H9 (cell line): Measurements from ENCODE around the gene METTL27. TPM values are rescaled to one million over a fixed set of nuclear protein-coding genes. Genes with fewer than 3 reads are reported as not detected.

ENCODE experiments used
- DNase-seq: peaks from one replicate; pipeline ENCODE4 v3.0.0-alpha.2; 2017
- H2AFZ ChIP-seq: one replicate; pipeline ENCODE4 v1.6.1; 2013; ENCODE audit warnings: mild to moderate bottlenecking, low read length, control low read depth, moderate library complexity
- H2AK5ac ChIP-seq: 2 replicates; pipeline ENCODE4 v1.6.1; 2013; ENCODE audit warnings: low read length, control low read depth, mixed read lengths; ENCODE audit not compliant: insufficient read length
- H2BK120ac ChIP-seq: one replicate; pipeline ENCODE4 v1.6.1; 2013; ENCODE audit warnings: low read depth, mild to moderate bottlenecking, low read length, control low read depth, inconsistent platforms; ENCODE audit not compliant: poor library complexity, severe bottlenecking
- H2BK12ac ChIP-seq: 2 replicates; pipeline ENCODE4 v1.6.1; 2013; ENCODE audit warnings: low read length, control low read depth, mixed read lengths, low read depth; ENCODE audit not compliant: insufficient read length
- H2BK15ac ChIP-seq: 2 replicates; pipeline ENCODE4 v1.6.1; 2013; ENCODE audit warnings: low read depth, low read length, control low read depth
- H2BK20ac ChIP-seq: one replicate; pipeline ENCODE4 v1.6.1; 2013; ENCODE audit warnings: low read depth, mild to moderate bottlenecking, low read length, control low read depth, inconsistent platforms; ENCODE audit not compliant: poor library complexity, severe bottlenecking
- H2BK5ac ChIP-seq: 2 replicates; pipeline ENCODE4 v1.6.1; 2013; ENCODE audit warnings: low read length, control low read depth, mixed read lengths; ENCODE audit not compliant: insufficient read length
- H3K14ac ChIP-seq: 2 replicates; pipeline ENCODE4 v1.6.1; 2013; ENCODE audit warnings: low read length, control low read depth; ENCODE audit not compliant: insufficient read depth
- H3K18ac ChIP-seq: 2 replicates; pipeline ENCODE4 v1.6.1; 2013; ENCODE audit warnings: low read depth, mild to moderate bottlenecking, mixed read lengths, low read length, control low read depth; ENCODE audit not compliant: insufficient read length
- H3K23ac ChIP-seq: 2 replicates; pipeline ENCODE4 v1.6.1; 2013; ENCODE audit warnings: low read length, control low read depth, mixed read lengths, low read depth; ENCODE audit not compliant: insufficient read length
- H3K23me2 ChIP-seq: 2 replicates; pipeline ENCODE4 v1.6.1; 2013; ENCODE audit warnings: low read depth, mild to moderate bottlenecking, mixed read lengths, low read length, control low read depth; ENCODE audit not compliant: insufficient read length, poor library complexity, severe bottlenecking
- H3K27ac ChIP-seq: 2 replicates; pipeline ENCODE4 v1.5.1; 2013; ENCODE audit warnings: low read length, control low read depth, mixed read lengths, low read depth; ENCODE audit not compliant: insufficient read length
- H3K27me3 ChIP-seq: 2 replicates; pipeline ENCODE4 v1.6.1; 2013; ENCODE audit warnings: low read length, control low read depth, inconsistent platforms; ENCODE audit not compliant: insufficient read depth
- H3K4ac ChIP-seq: 2 replicates; pipeline ENCODE4 v1.6.1; 2013; ENCODE audit warnings: low read depth, mild to moderate bottlenecking, control low read depth, inconsistent platforms, low read length, moderate library complexity
- H3K4me1 ChIP-seq: 2 replicates; pipeline ENCODE4 v1.6.1; 2013; ENCODE audit warnings: low read length, control low read depth, inconsistent platforms; ENCODE audit not compliant: insufficient read depth
- H3K4me2 ChIP-seq: 2 replicates; pipeline ENCODE4 v1.6.1; 2013; ENCODE audit warnings: low read length, control low read depth, mixed read lengths; ENCODE audit not compliant: insufficient read length, insufficient read depth
- H3K56ac ChIP-seq: 2 replicates; pipeline ENCODE4 v1.6.1; 2013; ENCODE audit warnings: low read depth, mild to moderate bottlenecking, mixed read lengths, low read length, control low read depth; ENCODE audit not compliant: insufficient read length
- H3K79me1 ChIP-seq: 2 replicates; pipeline ENCODE4 v1.6.1; 2013; ENCODE audit warnings: low read depth, mild to moderate bottlenecking, moderate library complexity, low read length, control low read depth, inconsistent platforms; ENCODE audit not compliant: insufficient read depth, poor library complexity, severe bottlenecking
- H3K79me2 ChIP-seq: 2 replicates; pipeline ENCODE4 v1.6.1; 2013; ENCODE audit warnings: low read length, control low read depth, inconsistent platforms; ENCODE audit not compliant: insufficient read depth
- H3K9ac ChIP-seq: 2 replicates; pipeline ENCODE4 v1.6.1; 2013; ENCODE audit warnings: low read length, control low read depth, mixed read lengths; ENCODE audit not compliant: insufficient read length; ENCODE audit errors: extremely low read depth
- H3K9me3 ChIP-seq: one replicate; pipeline ENCODE4 v1.6.1; 2013; ENCODE audit warnings: low read depth, low read length, inconsistent platforms; ENCODE audit not compliant: control insufficient read depth
- H3T11ph ChIP-seq: one replicate; pipeline ENCODE4 v1.6.1; 2013; ENCODE audit warnings: mild to moderate bottlenecking, low read length, control low read depth, inconsistent platforms
- H4K20me1 ChIP-seq: one replicate; pipeline ENCODE4 v1.6.1; 2013; ENCODE audit not compliant: control insufficient read depth, insufficient read length, insufficient read depth
- H4K5ac ChIP-seq: 2 replicates; pipeline ENCODE4 v1.6.1; 2013; ENCODE audit warnings: low read depth, mild to moderate bottlenecking, mixed read lengths, low read length, control low read depth; ENCODE audit not compliant: insufficient read length
- H4K8ac ChIP-seq: replicated peaks from 2 replicates; pipeline ENCODE4 v1.6.1; 2013; ENCODE audit warnings: low read length, control low read depth, mixed read lengths, low read depth; ENCODE audit not compliant: insufficient read length
- H4K91ac ChIP-seq: 2 replicates; pipeline ENCODE4 v1.6.1; 2013; ENCODE audit warnings: low read depth, mild to moderate bottlenecking, moderate library complexity, mixed read lengths, low read length, control low read depth; ENCODE audit not compliant: insufficient read length
- H3K27ac Mint-ChIP-seq, 3 experiments: 2 replicates in 2 of 3; 3 replicates in 1 of 3; pipeline ENCODE4 v1.8.0; 2020 to 2021; ENCODE audit warnings: mixed read lengths in 3 of 3, mild to moderate bottlenecking in 1 of 3, moderate library complexity in 1 of 3
- H3K27me3 Mint-ChIP-seq: 2 replicates; pipeline ENCODE4 v1.8.0; 2021; ENCODE audit warnings: low read depth, mild to moderate bottlenecking, moderate library complexity, mixed read lengths
- H3K36me3 Mint-ChIP-seq, 3 experiments: 2 replicates in 2 of 3; 3 replicates in 1 of 3; pipeline ENCODE4 v1.8.0; 2020 to 2021; ENCODE audit warnings: low read depth in 3 of 3, mixed read lengths in 3 of 3; ENCODE audit not compliant: insufficient read depth in 1 of 3
- H3K4me1 Mint-ChIP-seq, 2 experiments: 2 replicates each; pipeline ENCODE4 v1.8.0; 2020; ENCODE audit warnings: mixed read lengths in 2 of 2
- H3K4me3 Mint-ChIP-seq, 2 experiments: 2 replicates in 1 of 2; 3 replicates in 1 of 2; pipeline ENCODE4 v1.8.0; 2020 to 2021; ENCODE audit warnings: mild to moderate bottlenecking in 2 of 2, mixed read lengths in 2 of 2, moderate library complexity in 1 of 2
- H3K9me3 Mint-ChIP-seq, 2 experiments: 2 replicates in 1 of 2; 3 replicates in 1 of 2; pipeline ENCODE4 v1.8.0; 2020; ENCODE audit warnings: mild to moderate bottlenecking in 2 of 2, mixed read lengths in 2 of 2, moderate library complexity in 1 of 2
- CTCF ChIP-seq: fragments of 200-600 bp; sonication (generic); conservative IDR thresholded peaks from 3 replicates; pipeline ENCODE4 v1.8.0; 2021; ENCODE audit warnings: antibody characterized with exemption, mild to moderate bottlenecking
- WGBS: extraction: QIAGEN DNeasy Blood & Tissue Kit; methylation state at CpG from one replicate; pipeline ENCODE4 v1.1.7; 2013; ENCODE audit warnings: missing lambda C conversion rate, low lambda C conversion rate, mixed read lengths; ENCODE audit not compliant: insufficient read length; ENCODE audit errors: extremely low coverage; 5-methylcytosine and 5-hydroxymethylcytosine counted together
- total RNA-seq: library from RNA; stranded (reverse); gene quantifications from 2 replicates; pipeline ENCODE4 v1.2.1, GENCODE V29; 2021

The METTL27 gene
- total RNA-seq, 1 experiment from 2014 or later, result 13.5 TPM

- WGBS, result no CpG with 5 or more reads among the region's 12 CpGs
- no peak overlapping the region for H3K4ac ChIP-seq
- Mint-ChIP-seq H3K4me1 (no peaks in the 10 kb centered on the region), H3K4me3 (no peak overlapping the region), H3K27me3 (peaks cover 30% of the 10 kb centered on the region), H3K9me3 (peaks cover 0 to 4% of the 10 kb centered on the region in 2 experiments; a peak in 2 of 5 replicates), H3K36me3 (no peaks in the 10 kb centered on the region; a peak in 2 of 7 replicates), H3K27ac (no peak overlapping the region)
- H3K79me1 ChIP-seq, result no peaks in the 10 kb centered on the region
- H3K9me3 ChIP-seq, result no peaks in the 10 kb centered on the region
- H2AFZ ChIP-seq, result no peak overlapping the region
- no peak overlapping the region for H2BK15ac ChIP-seq
- no peak overlapping the region for H2BK20ac ChIP-seq
- H3K56ac ChIP-seq, result no peak overlapping the region
- no peaks in the 10 kb centered on the region for H3K27me3 ChIP-seq
- H3K23me2 ChIP-seq, result no peaks in the 10 kb centered on the region
- TF ChIP-seq CTCF, result no peak
- H3K14ac ChIP-seq, result no peak overlapping the region
- H4K20me1 ChIP-seq, result no peaks in the 10 kb centered on the region
- H3K27ac ChIP-seq, result no peak overlapping the region
- no peak overlapping the region for H2BK120ac ChIP-seq
- H3K4me2 ChIP-seq, result no peak overlapping the region
- H3T11ph ChIP-seq, result no peak overlapping the region
- no peaks in the 10 kb centered on the region for H3K4me1 ChIP-seq
- no peak overlapping the region for H3K23ac ChIP-seq
- no peak overlapping the region for H4K8ac ChIP-seq
- DNase-seq, result no peak
- H3K79me2 ChIP-seq, result no peaks in the 10 kb centered on the region
- H4K91ac ChIP-seq, result no peak overlapping the region
- no peak overlapping the region for H3K18ac ChIP-seq
- H4K5ac ChIP-seq, result no peak overlapping the region
- H2AK5ac ChIP-seq, result no peak overlapping the region
- H2BK5ac ChIP-seq, result no peak overlapping the region
- no peak overlapping the region for H2BK12ac ChIP-seq
- no peak overlapping the region for H3K9ac ChIP-seq
Measured at GRCh38 chr7:73861305-73861704, 19.0 kb upstream of the METTL27 start.
